ENCODE measurements around the gene OR2AT4.
"Not testable (repeated sequence)": the region's sequence is repeated elsewhere in the genome, so short reads cannot be mapped to it uniquely, and the experiment has no call there.

The OR2AT4 gene

GRCh38 chr11:75133976-75134375, 37.3 kb upstream of the OR2AT4 start:
- no peak for DNase-seq (ENCODE audit: low read depth)
- H3K9me3 ChIP-seq (ENCODE audit: control insufficient read depth, low read length), result peaks cover 2% of the 10 kb centered on the region
- H3K36me3 ChIP-seq (ENCODE audit: control insufficient read depth, insufficient read depth, low read length, severe bottlenecking), result no peaks in the 10 kb centered on the region
- peaks cover 13% of the 10 kb centered on the region for H3K4me1 ChIP-seq (ENCODE audit: control insufficient read depth, insufficient read depth, low read length)
- no peak overlapping the region for H3K4me3 ChIP-seq (ENCODE audit: low read length)
- H3K9ac ChIP-seq (ENCODE audit: low read length), result no peak overlapping the region
- H3K27me3 ChIP-seq (replicated peaks; ENCODE audit: control insufficient read depth, insufficient read depth, low read length), result peaks cover 9% of the 10 kb centered on the region

- H3K9ac ChIP-seq (ENCODE audit: low read length), result no peak overlapping the region
- peaks cover 13% of the 10 kb centered on the region for H3K4me1 ChIP-seq (ENCODE audit: control insufficient read depth, insufficient read depth, low read length)
- DNase-seq (ENCODE audit: low read depth), result no peak
- H3K27me3 ChIP-seq (replicated peaks; ENCODE audit: control insufficient read depth, insufficient read depth, low read length), result peaks cover 14% of the 10 kb centered on the region
- H3K4me3 ChIP-seq (ENCODE audit: low read length), result no peak overlapping the region
- peaks cover 8% of the 10 kb centered on the region for H3K9me3 ChIP-seq (ENCODE audit: control insufficient read depth, low read length)
- H3K36me3 ChIP-seq (ENCODE audit: control insufficient read depth, insufficient read depth, low read length, severe bottlenecking), result no peaks in the 10 kb centered on the region
Measured at GRCh38 chr11:75132080-75132479, 35.4 kb upstream of the OR2AT4 start.

GRCh38 chr11:75126564-75126963, 29.9 kb upstream of the OR2AT4 start:
- H3K9me3 ChIP-seq (ENCODE audit: control insufficient read depth, low read length), result peaks cover 8% of the 10 kb centered on the region

GRCh38 chr11:75118577-75118976, 21.9 kb upstream of the OR2AT4 start:
- DNase-seq (ENCODE audit: low read depth), result no peak
- H3K9ac ChIP-seq (ENCODE audit: low read length), result no peak overlapping the region
- H3K27me3 ChIP-seq (replicated peaks; ENCODE audit: control insufficient read depth, insufficient read depth, low read length), result no peaks in the 10 kb centered on the region
- no peaks in the 10 kb centered on the region for H3K4me1 ChIP-seq (ENCODE audit: control insufficient read depth, insufficient read depth, low read length)
- H3K4me3 ChIP-seq (ENCODE audit: low read length), result no peak overlapping the region
- H3K36me3 ChIP-seq (ENCODE audit: control insufficient read depth, insufficient read depth, low read length, severe bottlenecking), result no peaks in the 10 kb centered on the region
- H3K9me3 ChIP-seq (ENCODE audit: control insufficient read depth, low read length), result peaks cover 25% of the 10 kb centered on the region

More at GRCh38 chr11:75126564-75126963, 29.9 kb upstream of the OR2AT4 start:
- Histone ChIP-seq H3K36me3 (ENCODE audit: control insufficient read depth, insufficient read depth, low read length, severe bottlenecking) (no peaks in the 10 kb centered on the region), H3K9ac (ENCODE audit: low read length) (no peak overlapping the region), H3K4me1 (ENCODE audit: control insufficient read depth, insufficient read depth, low read length) (peaks cover 2% of the 10 kb centered on the region), H3K4me3 (ENCODE audit: low read length) (no peak overlapping the region), H3K27me3 (replicated peaks; ENCODE audit: control insufficient read depth, insufficient read depth, low read length) (peaks cover 9% of the 10 kb centered on the region)
- no peak for DNase-seq (ENCODE audit: low read depth)

GRCh38 chr11:75114465-75114864, 17.8 kb upstream of the OR2AT4 start:
- peaks cover 50% of the 10 kb centered on the region for H3K9me3 ChIP-seq (ENCODE audit: control insufficient read depth, low read length)
- H3K4me3 ChIP-seq (ENCODE audit: low read length), result no peak overlapping the region
- DNase-seq (ENCODE audit: low read depth), result no peak
- H3K36me3 ChIP-seq (ENCODE audit: control insufficient read depth, insufficient read depth, low read length, severe bottlenecking), result no peaks in the 10 kb centered on the region
- no peak overlapping the region for H3K9ac ChIP-seq (ENCODE audit: low read length)
- H3K27me3 ChIP-seq (replicated peaks; ENCODE audit: control insufficient read depth, insufficient read depth, low read length), result no peaks in the 10 kb centered on the region
- H3K4me1 ChIP-seq (ENCODE audit: control insufficient read depth, insufficient read depth, low read length), result no peaks in the 10 kb centered on the region

GRCh38 chr11:75113030-75113429, 16.4 kb upstream of the OR2AT4 start:
- Histone ChIP-seq H3K9me3 (ENCODE audit: control insufficient read depth, low read length) (peaks cover 39% of the 10 kb centered on the region), H3K4me1 (ENCODE audit: control insufficient read depth, insufficient read depth, low read length) (no peaks in the 10 kb centered on the region), H3K36me3 (ENCODE audit: control insufficient read depth, insufficient read depth, low read length, severe bottlenecking) (no peaks in the 10 kb centered on the region), H3K9ac (ENCODE audit: low read length) (no peak overlapping the region), H3K4me3 (ENCODE audit: low read length) (no peak overlapping the region), H3K27me3 (replicated peaks; ENCODE audit: control insufficient read depth, insufficient read depth, low read length) (no peaks in the 10 kb centered on the region)
- DNase-seq (ENCODE audit: low read depth), result no peak

- no peaks in the 10 kb centered on the region for H3K27me3 ChIP-seq (replicated peaks; ENCODE audit: control insufficient read depth, insufficient read depth, low read length)
- H3K4me3 ChIP-seq (ENCODE audit: low read length), result no peak overlapping the region
- H3K4me1 ChIP-seq (ENCODE audit: control insufficient read depth, insufficient read depth, low read length), result peaks cover 6% of the 10 kb centered on the region
- H3K9me3 ChIP-seq (ENCODE audit: control insufficient read depth, low read length), result peaks cover 35% of the 10 kb centered on the region
- no peak overlapping the region for H3K9ac ChIP-seq (ENCODE audit: low read length)
- H3K36me3 ChIP-seq (ENCODE audit: control insufficient read depth, insufficient read depth, low read length, severe bottlenecking), result no peaks in the 10 kb centered on the region
- DNase-seq (ENCODE audit: low read depth), result no peak
Measured at GRCh38 chr11:75112200-75112599, 15.5 kb upstream of the OR2AT4 start.

GRCh38 chr11:75107187-75107586, 10.5 kb upstream of the OR2AT4 start:
- DNase-seq (ENCODE audit: low read depth), result no peak
- H3K9me3 ChIP-seq (ENCODE audit: control insufficient read depth, low read length), result peaks cover 17% of the 10 kb centered on the region
- no peak overlapping the region for H3K4me3 ChIP-seq (ENCODE audit: low read length)
- H3K9ac ChIP-seq (ENCODE audit: low read length), result no peak overlapping the region
- peaks cover 18% of the 10 kb centered on the region for H3K4me1 ChIP-seq (ENCODE audit: control insufficient read depth, insufficient read depth, low read length)
- H3K36me3 ChIP-seq (ENCODE audit: control insufficient read depth, insufficient read depth, low read length, severe bottlenecking), result no peaks in the 10 kb centered on the region
- no peaks in the 10 kb centered on the region for H3K27me3 ChIP-seq (replicated peaks; ENCODE audit: control insufficient read depth, insufficient read depth, low read length)

- H3K9me3 ChIP-seq (ENCODE audit: control insufficient read depth, low read length); H3K4me3 ChIP-seq (ENCODE audit: low read length); H3K27me3 ChIP-seq (replicated peaks; ENCODE audit: control insufficient read depth, insufficient read depth, low read length); DNase-seq (ENCODE audit: low read depth); H3K36me3 ChIP-seq (ENCODE audit: control insufficient read depth, insufficient read depth, low read length, severe bottlenecking); H3K9ac ChIP-seq (ENCODE audit: low read length): not testable (repeated sequence)
- H3K4me1 ChIP-seq (ENCODE audit: control insufficient read depth, insufficient read depth, low read length), result peaks cover 18% of the 10 kb centered on the region
Measured at GRCh38 chr11:75105967-75106681, 9.4 kb upstream of the OR2AT4 start.

- H3K9me3 ChIP-seq (ENCODE audit: control insufficient read depth, low read length), result peaks cover 5% of the 10 kb centered on the region
- no peak overlapping the region for H3K9ac ChIP-seq (ENCODE audit: low read length)
- DNase-seq (ENCODE audit: low read depth), result no peak
- H3K27me3 ChIP-seq (replicated peaks; ENCODE audit: control insufficient read depth, insufficient read depth, low read length), result no peaks in the 10 kb centered on the region
- no peak overlapping the region for H3K4me3 ChIP-seq (ENCODE audit: low read length)
- no peaks in the 10 kb centered on the region for H3K36me3 ChIP-seq (ENCODE audit: control insufficient read depth, insufficient read depth, low read length, severe bottlenecking)
- H3K4me1 ChIP-seq (ENCODE audit: control insufficient read depth, insufficient read depth, low read length), result peaks cover 18% of the 10 kb centered on the region
Measured at GRCh38 chr11:75105462-75105925, 8.8 kb upstream of the OR2AT4 start.

GRCh38 chr11:75103380-75104026, 6.8 kb upstream of the OR2AT4 start:
- no peak overlapping the region for H3K9ac ChIP-seq (ENCODE audit: low read length)
- H3K4me3 ChIP-seq (ENCODE audit: low read length), result no peak overlapping the region
- H3K27me3 ChIP-seq (replicated peaks; ENCODE audit: control insufficient read depth, insufficient read depth, low read length), result no peaks in the 10 kb centered on the region
- peaks cover 18% of the 10 kb centered on the region for H3K4me1 ChIP-seq (ENCODE audit: control insufficient read depth, insufficient read depth, low read length)
- DNase-seq (ENCODE audit: low read depth), result peak; percentile 36
- no peaks in the 10 kb centered on the region for H3K9me3 ChIP-seq (ENCODE audit: control insufficient read depth, low read length)
- no peaks in the 10 kb centered on the region for H3K36me3 ChIP-seq (ENCODE audit: control insufficient read depth, insufficient read depth, low read length, severe bottlenecking)
